Stimulated activated CD4-positive, alpha-beta T cell treated with anti-CD3 and anti-CD28 coated beads, Interleukin-4, amount 100 ng/mL, for 4 hours (primary cell): ENCODE data around the gene C19orf12.
A peak's percentile ranks its signal among the peaks of the same experiment; 100 is the strongest.

Experiments
- DNase-seq, 2 experiments: peaks; one replicate each; pipeline ENCODE4 v3.0.0-alpha.2; 2020

Gene C19orf12

GRCh38 chr19:29695765-29696564 lies 19.1 kb downstream of the C19orf12 start:
- DNase-seq: no peak

- peak; percentile 73 to 82 for DNase-seq
Measured at GRCh38 chr19:29694669-29695627, 20.1 kb downstream of the C19orf12 start.

- DNase-seq: no peak
Measured at GRCh38 chr19:29694161-29694560, 20.9 kb downstream of the C19orf12 start.

GRCh38 chr19:29690842-29691241 lies 24.2 kb downstream of the C19orf12 start:
- DNase-seq: peak in 1 of 2 experiments; percentile 55

- DNase-seq: no peak
Measured at GRCh38 chr19:29687897-29688728, 26.9 kb downstream of the C19orf12 start.

GRCh38 chr19:29687244-29687896 lies 27.7 kb downstream of the C19orf12 start:
- peak in 1 of 2 experiments; percentile 41 for DNase-seq

- DNase-seq: no peak
Measured at GRCh38 chr19:29686285-29686805, 28.7 kb downstream of the C19orf12 start.

- DNase-seq: no peak
Measured at GRCh38 chr19:29685326-29685725, 29.7 kb downstream of the C19orf12 start.

- no peak for DNase-seq
Measured at GRCh38 chr19:29683009-29683408, 32.1 kb downstream of the C19orf12 start.

- no peak for DNase-seq
Measured at GRCh38 chr19:29682236-29682895, 32.7 kb downstream of the C19orf12 start.

- no peak for DNase-seq
Measured at GRCh38 chr19:29681422-29682235, 33.4 kb downstream of the C19orf12 start.

GRCh38 chr19:29680937-29681336 lies 34.1 kb downstream of the C19orf12 start:
- DNase-seq: no peak

- DNase-seq: peak; percentile 68 to 75
Measured at GRCh38 chr19:29680447-29680846, 34.6 kb downstream of the C19orf12 start.

GRCh38 chr19:29679598-29680210 lies 35.4 kb downstream of the C19orf12 start:
- DNase-seq: no peak

GRCh38 chr19:29678484-29679106 lies 36.5 kb downstream of the C19orf12 start:
- DNase-seq: no peak

GRCh38 chr19:29677001-29677817 lies 37.9 kb downstream of the C19orf12 start:
- DNase-seq: no peak

- no peak for DNase-seq
Measured at GRCh38 chr19:29676586-29676985, 38.5 kb downstream of the C19orf12 start.

- no peak for DNase-seq
Measured at GRCh38 chr19:29675650-29676186, 39.3 kb downstream of the C19orf12 start.
